Measurements from ENCODE around the gene SGTA.
"Not testable (repeated sequence)": the region's sequence is repeated elsewhere in the genome, so short reads cannot be mapped to it uniquely, and the experiment has no call there.

SGTA gene, protein sequence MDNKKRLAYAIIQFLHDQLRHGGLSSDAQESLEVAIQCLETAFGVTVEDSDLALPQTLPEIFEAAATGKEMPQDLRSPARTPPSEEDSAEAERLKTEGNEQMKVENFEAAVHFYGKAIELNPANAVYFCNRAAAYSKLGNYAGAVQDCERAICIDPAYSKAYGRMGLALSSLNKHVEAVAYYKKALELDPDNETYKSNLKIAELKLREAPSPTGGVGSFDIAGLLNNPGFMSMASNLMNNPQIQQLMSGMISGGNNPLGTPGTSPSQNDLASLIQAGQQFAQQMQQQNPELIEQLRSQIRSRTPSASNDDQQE

DNA sequence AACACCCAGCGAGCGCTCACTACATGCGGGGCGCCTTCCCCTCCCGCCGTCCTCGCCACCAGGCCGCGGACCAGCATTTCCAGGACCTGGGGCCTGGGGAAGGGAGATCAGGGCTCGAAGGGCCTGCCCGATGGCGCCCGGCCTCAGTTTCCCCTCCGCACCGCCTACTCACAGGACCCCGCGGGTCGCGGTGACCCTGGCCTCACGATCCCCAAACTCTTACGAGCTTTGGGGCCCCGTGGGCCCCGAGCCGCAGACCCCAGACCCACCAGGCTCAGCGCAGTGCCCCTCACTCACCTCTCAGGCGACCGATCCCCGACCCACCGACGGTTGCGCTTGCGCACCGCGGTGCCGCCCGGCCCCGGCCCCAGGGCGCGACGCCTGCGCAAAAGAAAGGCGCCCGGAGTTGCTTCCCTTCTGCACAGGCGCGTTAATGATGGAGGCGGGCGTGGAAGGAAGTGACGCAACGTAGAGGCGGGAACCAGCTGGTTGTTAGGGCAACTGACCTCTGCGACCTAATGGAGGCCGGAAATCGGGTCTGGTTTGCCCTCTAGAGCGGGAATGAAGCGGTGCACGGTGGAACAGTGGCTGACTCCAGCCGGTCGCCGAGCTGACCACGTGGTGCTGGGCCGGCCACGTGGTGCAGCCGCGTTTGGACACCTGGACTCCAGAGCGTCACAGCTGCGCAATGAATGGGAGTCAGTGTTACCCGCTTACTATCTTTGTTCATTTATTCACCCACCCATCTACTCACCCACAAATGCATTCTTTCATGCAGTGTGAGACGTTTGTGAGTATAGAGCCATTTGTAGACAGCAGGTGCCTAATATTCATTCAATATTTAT, at the start of gene SGTA:
Gene SGTA, minus strand, starts transcription at position 338 of the 845 bp plus-strand sequence. CDS start 14,205 bp downstream, outside the sequence.
- peaks cover 24 to 42% of the 10 kb centered on the region in 2 donors for H3K4me1 ChIP-seq (ENCODE audit: control insufficient read depth in 1 of 2, insufficient read depth in 2 of 2, low read length in 2 of 2)
- H3K4me3 ChIP-seq (ENCODE audit: low read depth in 1 of 2, low read length in 2 of 2) = peak within 1 kb of the TSS; percentile 71 to 95

DNA sequence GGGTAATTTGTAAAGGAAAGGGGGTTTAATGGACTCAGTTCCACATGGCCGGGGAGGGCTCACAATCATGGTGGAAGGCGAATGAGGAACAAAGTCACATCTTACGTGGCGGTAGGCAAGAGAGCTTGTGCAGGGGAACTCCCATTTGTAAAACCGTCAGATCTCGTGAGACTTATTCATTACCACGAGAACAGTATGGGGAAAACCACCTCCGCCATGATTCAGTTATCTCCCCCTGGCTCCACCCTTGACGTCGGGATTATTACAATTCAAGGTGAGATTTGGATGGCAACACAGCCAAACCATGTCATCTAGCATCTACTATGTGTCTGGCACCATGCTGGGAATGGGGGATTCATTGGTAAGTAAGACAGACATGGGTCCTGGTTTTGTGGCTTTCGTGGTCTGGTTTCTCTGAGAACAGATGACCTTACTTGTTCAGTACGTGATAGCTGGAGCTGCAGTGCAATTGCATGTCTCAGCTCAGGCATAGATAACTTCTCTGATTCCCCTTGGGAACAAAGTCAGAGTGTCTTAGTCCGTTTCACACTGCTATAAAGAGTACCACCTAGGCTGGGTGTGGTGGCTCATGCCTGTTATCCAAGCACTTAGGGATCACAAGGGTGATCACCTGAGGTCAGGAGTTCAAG, 44.9 kb upstream of the SGTA start:
- no peak overlapping the region for H3K4me3 ChIP-seq (ENCODE audit: low read depth in 1 of 2, low read length in 2 of 2)
- no peak overlapping the region for H3K9ac ChIP-seq (ENCODE audit: low read depth in 1 of 2, low read length in 2 of 2)
- H3K9me3 ChIP-seq (ENCODE audit: control insufficient read depth in 1 of 2, low read length in 2 of 2) = peaks cover 15 to 25% of the 10 kb centered on the region in 2 donors
- H3K27ac ChIP-seq (ENCODE audit: low read depth, low read length) = no peak overlapping the region
- H3K36me3 ChIP-seq (ENCODE audit: control insufficient read depth in 1 of 2, insufficient read depth in 2 of 2, low read length in 2 of 2) = peaks cover 17 to 31% of the 10 kb centered on the region in 2 donors
- H3K4me1 ChIP-seq (ENCODE audit: control insufficient read depth in 1 of 2, insufficient read depth in 2 of 2, low read length in 2 of 2) = no peaks in the 10 kb centered on the region
- H3K27me3 ChIP-seq (ENCODE audit: control insufficient read depth in 1 of 2, insufficient read depth in 2 of 2, low read length in 2 of 2) = no peaks in the 10 kb centered on the region

More for the DNA sequence above, at the start of gene SGTA:
- no peaks in the 10 kb centered on the region for H3K27me3 ChIP-seq (ENCODE audit: control insufficient read depth in 1 of 2, insufficient read depth in 2 of 2, low read length in 2 of 2)
- H3K36me3 ChIP-seq (ENCODE audit: control insufficient read depth in 1 of 2, insufficient read depth in 2 of 2, low read length in 2 of 2) = peaks cover 0 to 8% of the 10 kb centered on the region in 2 donors
- peak within 1 kb of the TSS; percentile 94 to 97 for H3K9ac ChIP-seq (ENCODE audit: low read depth in 1 of 2, low read length in 2 of 2)
- no peaks in the 10 kb centered on the region for H3K9me3 ChIP-seq (ENCODE audit: control insufficient read depth in 1 of 2, low read length in 2 of 2)
- peak within 1 kb of the TSS; percentile 82 for H3K27ac ChIP-seq (ENCODE audit: low read depth, low read length)

DNA sequence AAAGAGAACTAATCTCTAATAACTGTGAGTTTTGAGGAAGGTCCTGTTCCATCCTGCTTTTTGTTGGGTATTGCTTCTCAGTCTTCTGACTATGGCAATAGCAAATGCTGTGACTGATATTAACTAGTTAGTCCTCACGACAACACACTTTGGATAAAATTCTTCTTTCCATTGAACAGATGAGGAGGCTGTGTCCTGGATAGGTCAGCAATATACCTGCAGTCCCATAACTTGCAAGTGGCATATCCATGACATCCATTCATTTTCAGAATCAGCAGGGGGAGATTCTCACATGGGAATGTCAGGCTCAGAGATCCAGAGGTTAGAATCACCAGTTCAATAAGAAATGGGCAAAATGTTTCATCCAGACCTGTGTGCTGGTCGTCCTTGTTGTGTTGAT, 43.9 kb upstream of the SGTA start:
- Histone ChIP-seq H3K4me3 (ENCODE audit: low read depth in 1 of 2, low read length in 2 of 2) (no peak overlapping the region), H3K27ac (ENCODE audit: low read depth, low read length) (no peak overlapping the region), H3K27me3 (ENCODE audit: control insufficient read depth in 1 of 2, insufficient read depth in 2 of 2, low read length in 2 of 2) (no peaks in the 10 kb centered on the region), H3K9ac (ENCODE audit: low read depth in 1 of 2, low read length in 2 of 2) (no peak overlapping the region), H3K36me3 (ENCODE audit: control insufficient read depth in 1 of 2, insufficient read depth in 2 of 2, low read length in 2 of 2) (peaks cover 8 to 23% of the 10 kb centered on the region in 2 donors), H3K9me3 (ENCODE audit: control insufficient read depth in 1 of 2, low read length in 2 of 2) (peaks cover 6 to 16% of the 10 kb centered on the region in 2 donors), H3K4me1 (ENCODE audit: control insufficient read depth in 1 of 2, insufficient read depth in 2 of 2, low read length in 2 of 2) (no peaks in the 10 kb centered on the region)

DNA sequence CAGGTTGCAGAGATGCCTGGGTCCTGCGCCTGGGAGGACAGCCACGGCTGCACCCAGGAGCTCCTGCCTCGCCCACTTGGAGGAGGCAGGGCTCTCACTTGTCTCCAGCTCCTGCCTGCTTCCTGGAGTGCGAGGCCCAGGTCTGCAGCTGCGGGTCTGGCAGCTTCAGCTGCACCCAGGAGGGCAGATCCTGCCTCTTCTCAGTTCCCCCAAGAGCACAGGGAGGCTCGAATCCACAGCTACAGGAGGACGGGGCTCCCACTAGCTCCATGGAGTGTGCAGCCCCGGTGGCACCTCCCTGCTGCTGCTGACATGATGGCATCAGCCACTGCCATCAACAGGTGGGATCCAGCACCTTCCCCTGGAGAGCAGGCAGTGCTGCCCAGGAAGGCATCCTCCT, 41.1 kb upstream of the SGTA start:
- Histone ChIP-seq H3K4me3 (ENCODE audit: low read depth in 1 of 2, low read length in 2 of 2) (no peak overlapping the region), H3K9ac (ENCODE audit: low read depth in 1 of 2, low read length in 2 of 2) (no peak overlapping the region), H3K4me1 (ENCODE audit: control insufficient read depth in 1 of 2, insufficient read depth in 2 of 2, low read length in 2 of 2) (peaks cover 5 to 6% of the 10 kb centered on the region in 2 donors), H3K9me3 (ENCODE audit: control insufficient read depth in 1 of 2, low read length in 2 of 2) (peaks cover 0 to 2% of the 10 kb centered on the region in 2 donors), H3K27me3 (ENCODE audit: control insufficient read depth in 1 of 2, insufficient read depth in 2 of 2, low read length in 2 of 2) (no peaks in the 10 kb centered on the region), H3K36me3 (ENCODE audit: control insufficient read depth in 1 of 2, insufficient read depth in 2 of 2, low read length in 2 of 2) (peaks cover 8 to 23% of the 10 kb centered on the region in 2 donors), H3K27ac (ENCODE audit: low read depth, low read length) (no peak overlapping the region)

DNA sequence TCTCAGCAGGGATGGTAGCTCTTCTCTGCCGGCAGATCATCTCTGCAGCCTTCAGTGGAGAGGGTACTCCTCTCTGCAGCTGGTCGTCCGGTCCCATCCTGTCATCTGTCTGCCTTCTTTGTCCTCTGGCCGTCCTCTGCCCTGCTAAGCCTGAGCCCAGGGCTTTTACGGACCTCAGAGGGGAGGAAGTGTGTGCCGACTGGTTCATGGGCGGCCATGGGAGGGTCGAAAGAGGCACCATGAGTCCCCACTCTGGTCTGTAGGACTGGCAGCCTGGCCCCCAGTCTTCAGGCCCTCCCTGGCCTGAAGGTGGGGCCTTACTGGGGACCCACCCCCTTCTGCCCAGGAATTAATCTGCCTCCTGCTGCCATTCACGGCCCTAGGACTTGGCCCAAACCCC, 40.6 kb upstream of the SGTA start:
- no peak overlapping the region for H3K27ac ChIP-seq (ENCODE audit: low read depth, low read length)
- H3K9ac ChIP-seq (ENCODE audit: low read depth in 1 of 2, low read length in 2 of 2) = no peak overlapping the region
- H3K4me1 ChIP-seq (ENCODE audit: control insufficient read depth in 1 of 2, insufficient read depth in 2 of 2, low read length in 2 of 2) = peaks cover 5 to 6% of the 10 kb centered on the region in 2 donors
- no peaks in the 10 kb centered on the region for H3K27me3 ChIP-seq (ENCODE audit: control insufficient read depth in 1 of 2, insufficient read depth in 2 of 2, low read length in 2 of 2)
- H3K36me3 ChIP-seq (ENCODE audit: control insufficient read depth in 1 of 2, insufficient read depth in 2 of 2, low read length in 2 of 2) = peaks cover 8 to 23% of the 10 kb centered on the region in 2 donors
- H3K9me3 ChIP-seq (ENCODE audit: control insufficient read depth in 1 of 2, low read length in 2 of 2) = peaks cover 0 to 2% of the 10 kb centered on the region in 2 donors
- H3K4me3 ChIP-seq (ENCODE audit: low read depth in 1 of 2, low read length in 2 of 2) = no peak overlapping the region

DNA sequence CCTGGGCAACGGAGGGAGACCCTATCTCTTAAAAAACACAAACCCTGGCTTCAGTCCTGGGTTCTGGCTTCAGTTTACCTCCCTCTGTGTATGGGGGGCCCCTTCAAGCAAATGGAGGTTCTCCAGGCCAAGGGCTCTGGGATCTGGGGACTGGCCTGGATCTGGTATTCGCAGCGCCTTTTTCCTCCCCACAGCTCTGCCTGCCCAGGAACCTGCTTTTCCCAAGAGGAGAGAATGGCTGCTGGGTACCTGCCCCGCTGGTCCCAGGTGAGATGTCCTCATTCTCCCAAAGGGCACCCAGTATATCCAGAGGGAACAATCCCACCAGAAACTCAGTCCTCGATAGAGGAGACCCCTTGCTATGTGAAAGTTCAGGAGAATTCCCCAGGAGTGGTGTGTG, 39.8 kb upstream of the SGTA start:
- H3K4me1 ChIP-seq (ENCODE audit: control insufficient read depth in 1 of 2, insufficient read depth in 2 of 2, low read length in 2 of 2) = peaks cover 5 to 6% of the 10 kb centered on the region in 2 donors
- H3K27ac ChIP-seq (ENCODE audit: low read depth, low read length) = no peak overlapping the region
- no peaks in the 10 kb centered on the region for H3K9me3 ChIP-seq (ENCODE audit: control insufficient read depth in 1 of 2, low read length in 2 of 2)
- H3K36me3 ChIP-seq (ENCODE audit: control insufficient read depth in 1 of 2, insufficient read depth in 2 of 2, low read length in 2 of 2) = peaks cover 8 to 17% of the 10 kb centered on the region in 2 donors
- no peak overlapping the region for H3K9ac ChIP-seq (ENCODE audit: low read depth in 1 of 2, low read length in 2 of 2)
- no peaks in the 10 kb centered on the region for H3K27me3 ChIP-seq (ENCODE audit: control insufficient read depth in 1 of 2, insufficient read depth in 2 of 2, low read length in 2 of 2)
- H3K4me3 ChIP-seq (ENCODE audit: low read depth in 1 of 2, low read length in 2 of 2) = no peak overlapping the region

DNA sequence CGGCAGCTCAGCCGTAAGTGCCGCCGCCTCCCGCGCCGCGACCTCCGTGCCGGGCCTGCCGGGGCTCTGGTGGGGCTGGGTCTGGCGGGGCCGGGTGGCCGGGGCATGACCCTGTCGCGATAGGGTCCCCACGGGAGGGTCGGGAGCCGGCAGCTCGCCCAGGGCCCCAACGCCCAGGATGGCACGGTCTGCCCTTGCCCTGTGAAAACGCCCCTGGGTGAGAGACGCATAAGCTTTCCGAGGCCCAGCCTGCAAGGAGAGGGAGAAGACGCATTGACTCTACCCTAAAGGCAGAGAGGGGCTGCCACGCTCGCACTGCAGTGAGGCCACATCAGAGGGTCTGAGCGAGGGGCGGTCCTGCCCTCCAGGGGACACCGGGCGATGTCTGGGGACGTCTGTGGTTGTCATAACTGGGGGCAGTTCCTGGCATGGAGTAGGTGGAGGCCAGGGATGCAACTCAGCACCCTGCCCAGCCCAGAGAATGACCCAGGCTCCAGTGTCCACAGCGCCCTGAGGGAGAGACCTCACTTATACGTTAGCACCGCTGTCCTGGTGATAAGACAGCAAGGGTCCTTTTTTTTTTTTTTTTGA, 37.1 kb upstream of the SGTA start:
- Histone ChIP-seq H3K27ac (ENCODE audit: low read depth, low read length) (no peak overlapping the region), H3K27me3 (ENCODE audit: control insufficient read depth in 1 of 2, insufficient read depth in 2 of 2, low read length in 2 of 2) (no peaks in the 10 kb centered on the region), H3K9me3 (ENCODE audit: control insufficient read depth in 1 of 2, low read length in 2 of 2) (no peaks in the 10 kb centered on the region), H3K9ac (ENCODE audit: low read depth in 1 of 2, low read length in 2 of 2) (peak overlapping the region; percentile 62 to 79), H3K4me3 (ENCODE audit: low read depth in 1 of 2, low read length in 2 of 2) (peak overlapping the region; percentile 86 to 90), H3K4me1 (ENCODE audit: control insufficient read depth in 1 of 2, insufficient read depth in 2 of 2, low read length in 2 of 2) (peaks cover 5 to 6% of the 10 kb centered on the region in 2 donors), H3K36me3 (ENCODE audit: control insufficient read depth in 1 of 2, insufficient read depth in 2 of 2, low read length in 2 of 2) (peaks cover 0 to 6% of the 10 kb centered on the region in 2 donors)

DNA sequence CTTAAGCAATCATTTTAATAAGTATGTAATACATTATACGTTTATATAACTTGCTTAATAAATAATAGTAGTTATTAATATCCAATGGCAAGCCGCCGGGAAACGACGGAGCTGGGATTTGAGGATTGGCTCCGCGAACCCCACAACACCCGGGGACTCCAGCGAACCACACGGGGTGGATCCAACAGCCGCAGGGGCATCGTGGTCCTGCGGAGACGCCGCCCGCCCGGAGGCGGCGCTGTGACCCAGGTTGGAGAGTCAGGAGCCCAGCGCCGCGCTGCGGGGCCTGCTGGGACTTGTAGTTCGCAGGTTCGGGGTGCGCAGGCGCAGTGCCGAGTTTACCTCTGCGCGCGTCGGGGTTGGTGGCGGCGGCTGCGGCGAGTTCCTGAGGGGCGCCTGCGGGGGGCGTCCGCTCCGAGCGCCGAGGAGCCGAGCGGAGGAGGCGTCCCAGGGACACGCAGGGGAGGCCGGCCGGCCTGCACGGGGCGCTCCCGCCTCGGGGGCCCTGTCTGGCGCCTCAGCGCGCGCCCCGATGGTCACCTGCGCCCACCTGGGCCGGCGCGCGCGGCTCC, 36.6 kb upstream of the SGTA start, which contains the start of gene ZNF554:
Gene ZNF554, plus strand, starts transcription at position 329 of the 572 bp plus-strand sequence. Its CDS starts 204 bp downstream, at position 533.
- Histone ChIP-seq H3K27me3 (ENCODE audit: control insufficient read depth in 1 of 2, insufficient read depth in 2 of 2, low read length in 2 of 2) (no peaks in the 10 kb centered on the region), H3K27ac (ENCODE audit: low read depth, low read length) (peak within 1 kb of the TSS; percentile 6), H3K4me3 (ENCODE audit: low read depth in 1 of 2, low read length in 2 of 2) (peak within 1 kb of the TSS; percentile 86 to 90), H3K9me3 (ENCODE audit: control insufficient read depth in 1 of 2, low read length in 2 of 2) (no peaks in the 10 kb centered on the region), H3K9ac (ENCODE audit: low read depth in 1 of 2, low read length in 2 of 2) (peak within 1 kb of the TSS; percentile 62 to 79), H3K36me3 (ENCODE audit: control insufficient read depth in 1 of 2, insufficient read depth in 2 of 2, low read length in 2 of 2) (peaks cover 0 to 8% of the 10 kb centered on the region in 2 donors), H3K4me1 (ENCODE audit: control insufficient read depth in 1 of 2, insufficient read depth in 2 of 2, low read length in 2 of 2) (peaks cover 5 to 6% of the 10 kb centered on the region in 2 donors)

DNA sequence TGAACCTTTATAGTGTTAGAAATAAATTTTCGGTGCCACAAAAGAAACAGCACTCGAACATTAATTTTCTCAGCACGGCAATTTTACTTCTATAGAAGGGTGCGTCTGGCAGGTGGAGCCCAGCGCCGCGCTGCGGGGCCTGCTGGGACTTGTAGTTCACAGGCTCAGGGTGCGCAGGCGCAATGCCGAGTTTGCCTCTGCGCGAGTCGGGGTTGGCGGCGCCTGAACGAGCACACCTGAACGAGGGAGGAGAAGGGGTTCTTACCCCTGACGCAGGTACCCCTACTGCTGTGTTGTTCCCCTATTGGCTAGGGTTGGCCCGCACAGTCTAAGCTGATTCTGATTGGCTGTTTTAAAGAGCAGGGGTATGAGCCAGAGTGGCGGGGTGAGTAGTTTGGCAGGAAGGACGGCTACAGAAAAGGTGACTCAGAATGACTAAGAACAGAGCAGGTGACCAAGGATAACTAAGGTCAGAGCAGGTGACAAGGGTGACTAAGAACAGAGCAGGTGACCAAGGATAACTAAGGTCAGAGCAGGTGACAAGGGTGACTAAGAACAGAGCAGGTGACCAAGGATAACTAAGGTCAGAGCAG, 34.3 kb upstream of the SGTA start:
- H3K9ac ChIP-seq (ENCODE audit: low read depth in 1 of 2, low read length in 2 of 2); H3K27me3 ChIP-seq (ENCODE audit: control insufficient read depth in 1 of 2, insufficient read depth in 2 of 2, low read length in 2 of 2); H3K4me3 ChIP-seq (ENCODE audit: low read depth in 1 of 2, low read length in 2 of 2); H3K27ac ChIP-seq (ENCODE audit: low read depth, low read length); H3K9me3 ChIP-seq (ENCODE audit: control insufficient read depth in 1 of 2, low read length in 2 of 2); H3K4me1 ChIP-seq (ENCODE audit: control insufficient read depth in 1 of 2, insufficient read depth in 2 of 2, low read length in 2 of 2): not testable (repeated sequence)
- H3K36me3 ChIP-seq (ENCODE audit: control insufficient read depth in 1 of 2, insufficient read depth in 2 of 2, low read length in 2 of 2) = peaks cover 0 to 11% of the 10 kb centered on the region in 2 donors
